Neural cell (in vitro differentiated cells): ENCODE measurements around the gene SLC7A14. TPM values are rescaled to one million over a fixed set of nuclear protein-coding genes. Genes with fewer than 3 reads are reported as not detected.

ENCODE experiments used
- H2AFZ ChIP-seq: fragments of 200-600, 300-800 bp; sonication (generic), shearing (Covaris generic); 2 replicates; pipeline ENCODE4 v1.6.0; 2014; ENCODE audit warnings: low read depth, mild to moderate bottlenecking, antibody characterized with exemption, low read length, moderate library complexity
- H3F3A ChIP-seq: fragments of 200-600 bp; shearing (Covaris generic); 2 replicates; pipeline ENCODE4 v1.6.1; 2016; ENCODE audit warnings: mild to moderate bottlenecking, moderate library complexity, mixed read lengths, antibody characterized with exemption, low read length; ENCODE audit not compliant: insufficient read depth, poor library complexity, severe bottlenecking
- H3K27ac ChIP-seq: fragments of 200-600, 300-800 bp; sonication (generic), shearing (Covaris generic); 2 replicates; pipeline ENCODE4 v1.5.1; 2014; ENCODE audit warnings: mild to moderate bottlenecking, low read length, moderate library complexity
- H3K27me3 ChIP-seq: fragments of 300-800, 200-600 bp; sonication (generic), shearing (Covaris generic); 2 replicates; pipeline ENCODE4 v1.6.0; 2014; ENCODE audit warnings: mild to moderate bottlenecking, low read depth, low read length, moderate library complexity; ENCODE audit not compliant: insufficient read depth
- H3K36me3 ChIP-seq: fragments of 300-800, 200-600 bp; sonication (generic), shearing (Covaris generic); 2 replicates; pipeline ENCODE4 v1.5.1; 2014; ENCODE audit warnings: mild to moderate bottlenecking, antibody characterized with exemption, low read length, moderate library complexity; ENCODE audit not compliant: insufficient read depth
- H3K4me2 ChIP-seq: fragments of 300-800, 200-600 bp; sonication (generic), shearing (Covaris generic); 2 replicates; pipeline ENCODE4 v1.6.0; 2014; ENCODE audit warnings: mild to moderate bottlenecking, low read length
- H3K4me3 ChIP-seq: fragments of 300-800, 200-600 bp; sonication (generic), shearing (Covaris generic); 2 replicates; pipeline ENCODE4 v1.5.1; 2014; ENCODE audit warnings: mild to moderate bottlenecking, low read length, moderate library complexity
- H3K79me2 ChIP-seq: fragments of 200-600 bp; shearing (Covaris generic); replicated peaks from 2 replicates; pipeline ENCODE4 v1.6.0; 2014; ENCODE audit warnings: mild to moderate bottlenecking, low read length, moderate library complexity; ENCODE audit not compliant: insufficient read depth
- H3K9ac ChIP-seq: fragments of 300-800, 200-600 bp; sonication (generic), shearing (Covaris generic); 2 replicates; pipeline ENCODE4 v1.6.1; 2016; ENCODE audit warnings: mild to moderate bottlenecking, low read length, mixed read lengths
- H3K9me2 ChIP-seq: fragments of 200-600 bp; shearing (Covaris generic); 2 replicates; pipeline ENCODE4 v1.6.1; 2016; ENCODE audit warnings: mild to moderate bottlenecking, low read length, mixed read lengths; ENCODE audit not compliant: insufficient read depth
- H3K9me3 ChIP-seq: fragments of 200-600, 300-800 bp; sonication (generic), shearing (Covaris generic); 2 replicates; pipeline ENCODE4 v1.6.1; 2016; ENCODE audit warnings: mild to moderate bottlenecking, mixed run types, low read length, moderate library complexity, mixed read lengths
- H4K20me1 ChIP-seq: fragments of 200-600 bp; shearing (Covaris generic); 2 replicates; pipeline ENCODE4 v1.6.1; 2016; ENCODE audit warnings: mild to moderate bottlenecking, mixed run types; ENCODE audit not compliant: insufficient read depth
- CTCF ChIP-seq: fragments of 450-650 bp; IDR thresholded peaks from 2 replicates; pipeline ENCODE4 v1.5.1; 2014; ENCODE audit warnings: antibody characterized with exemption, mild to moderate bottlenecking, moderate library complexity; ENCODE audit not compliant: poor library complexity, severe bottlenecking
- EP300 ChIP-seq: fragments of 450-650 bp; conservative IDR thresholded peaks from 2 replicates; pipeline ENCODE4 v1.6.1; 2014; ENCODE audit warnings: antibody characterized with exemption, mild to moderate bottlenecking, moderate library complexity; ENCODE audit not compliant: poor library complexity, severe bottlenecking
- EZH2 ChIP-seq: fragments of 200-600, 300-800 bp; shearing (Covaris generic), sonication (generic); IDR thresholded peaks from 2 replicates; pipeline ENCODE4 v1.6.1; 2014; ENCODE audit warnings: antibody characterized with exemption, low read length, borderline replicate concordance, mild to moderate bottlenecking; ENCODE audit not compliant: insufficient read depth, poor library complexity, severe bottlenecking
- MXI1 ChIP-seq: fragments of 450-650 bp; conservative IDR thresholded peaks from 2 replicates; pipeline ENCODE4 v1.6.1; 2014; ENCODE audit warnings: antibody characterized with exemption, mild to moderate bottlenecking; ENCODE audit not compliant: poor library complexity, severe bottlenecking
- POLR2AphosphoS5 ChIP-seq: IDR thresholded peaks from 2 replicates; pipeline ENCODE4 v1.6.1; 2012
- RAD21 ChIP-seq: fragments of 450-650 bp; conservative IDR thresholded peaks from 2 replicates; pipeline ENCODE4 v1.6.1; 2014; ENCODE audit warnings: antibody characterized with exemption, mild to moderate bottlenecking, moderate library complexity
- REST ChIP-seq: IDR thresholded peaks from 2 replicates; pipeline ENCODE4 v1.6.1; 2012; ENCODE audit warnings: borderline replicate concordance
- SMC3 ChIP-seq: fragments of 450-650 bp; conservative IDR thresholded peaks from 2 replicates; pipeline ENCODE4 v1.6.1; 2014; ENCODE audit warnings: antibody characterized with exemption, mild to moderate bottlenecking, moderate library complexity; ENCODE audit not compliant: poor library complexity
- TAF1 ChIP-seq: IDR thresholded peaks from 2 replicates; pipeline ENCODE4 v1.6.1; 2012; ENCODE audit warnings: low read depth
- polyA plus RNA-seq: library from polyadenylated mRNA; depleted of rRNA; stranded (reverse); fragments of >200 nt; gene quantifications from 2 replicates; pipeline ENCODE4 v1.2.3, GENCODE V29; 2014

The SLC7A14 gene
- polyA plus RNA-seq, 1 donor from 2014 or later, result 5.1 TPM

GRCh38 chr3:170423001-170423615 lies 162.8 kb downstream of the SLC7A14 start:
- no peaks in the 10 kb centered on the region for H3K9me3 ChIP-seq
- H3K36me3 ChIP-seq, result no peaks in the 10 kb centered on the region
- no peak overlapping the region for H3K4me2 ChIP-seq
- no peaks in the 10 kb centered on the region for H4K20me1 ChIP-seq
- no peak overlapping the region for H3K9ac ChIP-seq
- H3K4me3 ChIP-seq, result no peak overlapping the region
- no peak overlapping the region for H3K27ac ChIP-seq
- no peaks in the 10 kb centered on the region for H3K79me2 ChIP-seq
- no peak for TF ChIP-seq TAF1
- no peak for TF ChIP-seq POLR2AphosphoS5
- peaks cover 27% of the 10 kb centered on the region for H3K27me3 ChIP-seq
- H3F3A ChIP-seq, result no peaks in the 10 kb centered on the region
- no peak overlapping the region for H2AFZ ChIP-seq
- H3K9me2 ChIP-seq, result no peaks in the 10 kb centered on the region

GRCh38 chr3:170421758-170422157 lies 164.1 kb downstream of the SLC7A14 start:
- H3K9ac ChIP-seq, result no peak overlapping the region
- no peak overlapping the region for H3K4me3 ChIP-seq
- TF ChIP-seq TAF1 (no peak), REST (no peak), EZH2 (no peak), SMC3 (no peak), CTCF (no peak), MXI1 (no peak), POLR2AphosphoS5 (no peak), RAD21 (no peak), EP300 (no peak)
- no peaks in the 10 kb centered on the region for H3F3A ChIP-seq
- peaks cover 41% of the 10 kb centered on the region for H3K27me3 ChIP-seq
- no peaks in the 10 kb centered on the region for H4K20me1 ChIP-seq
- H3K79me2 ChIP-seq, result no peaks in the 10 kb centered on the region
- H3K9me2 ChIP-seq, result no peaks in the 10 kb centered on the region
- H3K9me3 ChIP-seq, result no peaks in the 10 kb centered on the region
- no peak overlapping the region for H2AFZ ChIP-seq
- H3K27ac ChIP-seq, result no peak overlapping the region
- no peaks in the 10 kb centered on the region for H3K36me3 ChIP-seq
- H3K4me2 ChIP-seq, result no peak overlapping the region
